GM19397 (cell line): ENCODE results near the gene SLAIN2.

Source experiments
- ATAC-seq: cut with Tn5 transposase; IDR thresholded peaks from one replicate; pipeline ENCODE4 v1.9.1; 2021; ENCODE audit warnings: mild to moderate bottlenecking, moderate library complexity; ENCODE audit not compliant: unreplicated experiment

Gene SLAIN2

DNA sequence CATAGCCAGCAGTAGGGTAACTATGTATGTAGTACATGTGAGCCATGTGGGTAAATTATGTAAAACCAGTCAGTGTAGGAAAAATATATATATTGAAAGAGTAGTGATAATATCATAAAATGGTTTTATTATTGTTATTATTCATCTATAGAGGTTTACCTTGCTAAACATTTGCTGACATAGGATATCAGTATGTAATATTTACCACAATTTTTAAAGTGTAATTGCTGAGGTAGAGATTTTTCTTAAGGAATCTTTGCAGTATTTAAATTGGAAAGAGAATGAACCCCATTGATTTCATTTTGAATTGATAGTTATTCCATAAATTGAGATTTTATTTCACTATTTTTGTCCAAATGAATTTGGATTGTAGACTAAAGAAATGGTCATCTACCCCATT is 27.1 kb downstream of the SLAIN2 start:
- no peak for ATAC-seq

DNA sequence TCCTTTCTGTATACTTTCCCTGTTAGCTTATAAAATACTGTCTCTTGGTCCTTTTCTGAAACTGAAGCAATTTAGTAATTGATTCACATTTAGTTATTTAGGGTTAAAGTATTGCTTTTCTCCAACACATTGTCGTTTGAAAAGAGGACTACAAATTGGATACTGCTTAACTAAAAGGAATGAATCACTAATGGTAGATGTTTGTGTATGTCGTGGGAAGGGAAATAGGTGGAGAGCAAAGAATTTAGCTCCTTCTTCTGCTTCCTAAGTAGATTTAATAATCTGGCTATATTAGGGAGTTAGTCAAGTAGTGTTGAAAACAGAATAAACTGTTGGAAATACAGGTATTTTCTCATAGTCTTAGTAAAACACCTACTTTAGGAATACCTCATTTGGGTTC is 27.9 kb downstream of the SLAIN2 start:
- no peak for ATAC-seq

DNA sequence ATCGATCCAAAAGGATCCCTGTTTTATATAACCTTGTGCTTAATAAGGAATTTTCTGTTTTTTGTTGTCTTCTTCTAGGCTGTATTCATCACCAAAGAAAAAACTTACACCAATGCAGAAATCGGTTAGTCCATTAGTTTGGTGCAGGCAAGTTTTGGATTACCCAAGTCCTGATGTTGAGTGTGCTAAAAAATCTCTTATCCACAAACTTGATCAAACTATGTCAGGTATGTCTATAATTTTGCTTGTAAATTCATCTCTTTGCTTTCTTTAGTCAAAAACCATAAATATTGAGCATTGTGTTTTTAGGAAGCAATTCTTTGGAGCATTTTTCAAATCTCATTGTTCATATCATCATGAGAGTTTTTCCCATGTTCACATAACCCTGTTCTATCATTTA is 28.4 kb downstream of the SLAIN2 start:
- ATAC-seq, result no peak

DNA sequence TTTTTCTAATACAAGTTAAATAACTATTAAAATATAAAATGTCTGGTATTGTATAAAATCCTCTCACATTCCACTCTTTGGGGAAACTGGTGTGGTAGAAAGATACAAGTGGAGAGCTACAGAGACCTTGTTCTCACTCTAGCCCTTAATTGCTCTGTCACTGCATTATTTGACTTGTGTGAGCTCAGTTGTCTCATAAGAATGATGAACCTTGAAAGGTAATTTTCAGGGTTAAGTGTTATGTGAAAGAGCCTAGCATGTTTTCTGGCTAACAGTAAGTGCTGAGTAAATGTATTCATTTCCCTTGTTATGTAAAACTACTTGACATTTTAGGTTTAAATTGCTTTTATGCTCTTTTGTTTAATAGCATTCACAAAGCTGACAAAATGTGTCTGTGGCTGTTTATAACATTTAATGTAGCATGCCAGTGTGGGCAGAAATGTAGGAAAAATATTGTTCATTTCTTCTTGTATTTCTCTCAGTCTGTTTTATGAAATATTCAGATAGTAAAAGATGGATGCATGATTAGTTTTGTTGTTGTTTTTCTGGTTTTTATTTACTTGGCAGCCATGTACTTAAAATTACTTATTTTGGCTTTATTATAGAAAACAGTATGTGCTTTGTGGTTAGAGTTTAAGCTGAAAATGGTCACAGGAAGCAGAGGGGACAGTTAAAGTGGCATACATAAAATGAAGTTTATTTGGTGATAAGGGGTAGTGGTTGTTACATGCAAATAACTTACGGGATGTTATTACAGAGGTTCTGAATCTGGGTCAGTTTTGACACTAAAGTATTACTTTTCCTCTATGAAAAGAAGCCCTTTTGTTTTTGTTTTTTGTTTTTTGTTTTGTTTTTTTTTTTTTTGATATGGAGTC is 29.2 kb downstream of the SLAIN2 start:
- ATAC-seq, result no peak

DNA sequence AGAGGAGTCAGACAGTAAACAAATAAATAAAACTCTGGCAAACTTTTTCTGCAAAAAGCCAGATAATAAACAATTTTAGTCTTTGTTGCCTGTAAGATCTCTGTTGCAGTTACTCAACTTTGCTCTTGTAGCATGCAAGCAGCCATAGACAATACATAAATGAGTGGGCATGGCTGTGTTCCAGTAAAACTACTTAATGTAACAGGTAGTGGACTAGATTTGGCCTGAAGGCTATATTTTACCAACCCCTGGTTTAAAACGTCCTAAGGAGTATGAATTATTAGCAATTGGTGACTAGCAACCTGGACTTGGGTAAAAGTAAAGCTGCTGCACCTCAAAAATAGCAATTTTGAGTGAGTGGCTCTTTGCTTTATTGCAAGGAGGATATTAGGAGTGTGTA is 30.9 kb downstream of the SLAIN2 start:
- ATAC-seq, result no peak

DNA sequence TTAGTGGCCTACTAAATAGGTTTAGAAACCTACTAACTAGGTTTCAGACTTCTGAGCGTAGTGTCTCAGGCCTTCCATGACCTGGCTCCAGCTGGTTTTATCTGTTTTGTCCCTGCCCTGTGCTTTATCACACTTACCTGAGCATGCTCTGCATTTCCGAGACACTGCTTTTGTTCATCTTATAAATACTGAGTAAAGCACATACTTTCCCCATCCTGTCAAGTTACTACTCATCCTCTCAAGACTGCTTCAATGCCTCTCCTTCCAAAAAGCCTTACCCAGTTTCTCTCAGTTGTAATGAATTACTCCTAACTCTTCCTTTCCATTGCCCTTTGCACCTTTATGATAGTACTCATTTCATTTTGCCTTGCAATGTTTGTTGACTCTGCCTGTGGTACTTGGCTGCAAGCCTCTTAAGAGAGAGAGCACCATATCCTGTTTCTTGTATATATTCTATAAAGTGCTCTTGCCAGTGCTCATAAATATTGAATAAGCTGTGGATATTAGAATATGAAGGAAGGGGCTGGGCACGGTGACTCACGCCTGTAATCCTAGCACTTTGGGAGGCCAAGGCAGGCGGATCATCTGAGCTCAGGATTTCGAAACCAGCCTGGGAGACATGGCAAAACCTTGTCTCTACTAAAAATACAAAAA is 34.4 kb downstream of the SLAIN2 start:
- no peak for ATAC-seq

DNA sequence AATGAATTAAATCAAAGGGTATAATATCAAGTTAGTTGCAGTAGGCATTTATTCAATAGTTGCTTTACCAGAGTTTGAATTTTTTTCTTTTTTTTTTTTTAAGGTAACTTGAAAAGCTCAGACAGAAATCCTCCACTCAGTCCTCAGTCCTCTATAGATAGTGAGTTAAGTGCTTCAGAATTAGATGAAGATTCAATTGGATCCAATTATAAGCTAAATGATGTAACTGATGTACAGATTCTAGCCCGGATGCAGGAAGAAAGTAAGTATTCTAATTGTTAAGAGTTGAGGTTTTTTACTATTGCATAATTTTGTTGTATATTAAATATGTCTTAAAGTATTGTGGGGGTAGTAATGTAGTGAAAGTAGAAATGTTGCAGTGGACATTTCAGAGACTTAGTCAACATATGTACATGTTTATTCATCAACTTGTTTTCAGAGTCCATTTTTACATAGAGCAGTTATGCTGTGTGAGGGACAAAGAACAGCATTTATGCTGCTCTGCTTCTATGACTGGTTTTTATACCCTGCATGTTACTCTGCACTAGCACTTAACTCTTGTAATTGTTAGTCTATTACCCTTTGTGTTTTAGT is 38.4 kb downstream of the SLAIN2 start:
- ATAC-seq, result no peak

DNA sequence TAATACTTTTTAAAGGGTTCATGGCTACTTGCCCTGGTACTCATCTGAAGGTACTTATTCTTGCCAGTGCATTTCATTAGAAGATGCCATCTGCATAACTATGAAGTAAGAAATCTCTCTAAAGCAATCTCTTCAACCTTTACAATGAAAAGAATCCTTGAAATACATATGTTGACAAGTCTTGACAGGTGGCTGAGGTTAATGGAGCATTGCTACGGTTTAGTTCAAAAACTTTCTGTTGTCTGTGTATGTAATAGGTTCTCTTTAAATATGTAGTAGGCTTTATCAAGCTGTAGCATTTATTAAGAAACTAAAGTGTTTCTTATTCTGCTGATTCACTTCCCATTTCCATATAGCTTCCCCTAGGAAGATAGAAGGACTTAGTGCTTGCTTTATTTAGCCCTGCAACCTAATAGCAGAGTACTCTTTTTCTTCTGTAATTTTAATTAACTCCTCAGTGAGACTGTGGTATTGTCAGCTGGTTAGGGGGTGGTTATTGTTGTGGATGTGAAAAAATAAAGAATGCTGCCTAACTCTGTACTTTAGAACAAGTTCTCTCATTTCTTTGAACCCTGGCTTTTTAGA is 39.3 kb downstream of the SLAIN2 start:
- no peak for ATAC-seq

DNA sequence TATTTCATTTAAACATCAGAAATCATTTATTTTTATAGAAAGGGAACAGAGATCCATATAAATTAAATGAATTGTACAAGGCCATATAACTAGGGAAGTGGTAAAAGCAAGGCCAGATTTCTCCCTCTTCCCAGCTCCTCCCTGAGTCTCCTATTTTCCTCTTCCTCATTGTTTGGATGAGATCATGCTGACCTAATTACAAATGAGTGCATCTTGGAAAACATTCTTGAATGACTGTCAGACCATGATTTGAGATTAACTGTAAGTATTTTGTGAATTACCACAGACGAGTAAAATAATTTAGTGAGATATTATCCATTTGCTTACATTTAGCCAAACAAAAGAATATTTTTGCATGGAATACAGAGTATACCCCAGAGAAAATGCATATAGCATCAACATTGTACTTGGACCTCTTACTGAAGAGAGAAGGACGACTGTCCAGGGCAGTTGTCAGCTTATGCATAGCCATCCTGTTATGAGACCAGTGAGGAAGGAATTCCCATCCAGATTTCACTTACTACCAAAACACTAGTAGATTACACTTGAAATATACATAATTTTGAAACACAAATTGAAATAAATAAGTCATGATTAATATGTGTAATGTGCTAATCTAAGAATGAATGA is 47.3 kb downstream of the SLAIN2 start:
- ATAC-seq, result no peak

DNA sequence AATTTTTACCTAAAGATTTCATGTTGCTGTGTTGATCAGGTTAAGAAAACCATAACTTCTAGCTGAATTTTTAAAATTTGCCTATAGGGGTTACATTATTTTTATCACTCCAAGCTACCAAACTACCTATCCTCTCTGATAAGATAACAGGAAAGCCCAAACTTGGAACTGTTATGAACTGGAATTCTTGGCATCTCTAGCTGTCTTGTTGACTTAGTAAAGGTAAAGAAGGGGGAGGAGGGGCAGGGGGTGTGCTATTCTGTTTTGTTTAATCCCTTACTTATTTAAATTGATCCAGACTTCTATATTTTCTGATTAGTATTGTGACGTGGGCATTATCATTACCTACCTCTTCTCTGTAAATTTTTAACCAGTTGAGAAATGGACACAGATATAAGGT is 54.7 kb downstream of the SLAIN2 start:
- ATAC-seq, result no peak

DNA sequence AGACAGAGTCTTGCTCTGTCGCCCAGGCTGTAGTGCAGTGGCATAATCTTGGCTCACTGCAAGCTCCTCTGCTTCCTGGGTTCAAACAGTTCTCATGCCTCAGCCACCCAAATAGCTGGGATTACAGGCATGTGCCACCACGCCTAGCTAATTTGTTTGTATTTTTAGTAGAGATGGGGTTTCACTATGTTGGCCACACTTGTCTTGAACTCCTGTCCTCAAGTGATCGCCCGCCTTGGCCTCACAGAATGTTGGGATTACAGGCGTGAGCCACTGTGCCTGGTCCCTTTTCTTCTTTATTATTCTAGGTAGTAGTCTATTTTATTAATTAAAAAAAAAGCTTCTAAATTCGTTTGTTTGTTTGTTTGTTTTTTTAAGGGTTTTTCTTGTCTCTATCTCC is 59.1 kb downstream of the SLAIN2 start:
- ATAC-seq, result no peak

DNA sequence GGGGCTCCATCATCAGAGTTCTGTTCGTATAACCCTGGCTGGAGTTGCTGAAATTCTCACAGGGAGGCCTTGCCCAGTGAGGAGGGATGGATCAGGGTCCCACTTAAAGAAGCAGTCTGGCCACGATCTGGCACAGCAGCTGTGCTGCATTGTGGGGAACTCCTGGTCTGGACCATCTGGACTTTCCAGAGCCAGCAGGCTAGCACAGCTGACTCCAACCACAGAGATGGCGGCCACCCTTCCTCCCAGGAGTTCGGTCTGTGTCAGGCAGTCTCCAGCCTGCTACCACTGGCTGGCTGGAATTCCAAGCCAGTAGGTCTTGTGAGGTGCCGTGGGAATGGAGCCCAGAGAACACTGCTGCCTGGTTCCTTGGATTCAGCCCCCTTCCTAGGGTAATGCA is 62.0 kb downstream of the SLAIN2 start:
- ATAC-seq, result no peak

DNA sequence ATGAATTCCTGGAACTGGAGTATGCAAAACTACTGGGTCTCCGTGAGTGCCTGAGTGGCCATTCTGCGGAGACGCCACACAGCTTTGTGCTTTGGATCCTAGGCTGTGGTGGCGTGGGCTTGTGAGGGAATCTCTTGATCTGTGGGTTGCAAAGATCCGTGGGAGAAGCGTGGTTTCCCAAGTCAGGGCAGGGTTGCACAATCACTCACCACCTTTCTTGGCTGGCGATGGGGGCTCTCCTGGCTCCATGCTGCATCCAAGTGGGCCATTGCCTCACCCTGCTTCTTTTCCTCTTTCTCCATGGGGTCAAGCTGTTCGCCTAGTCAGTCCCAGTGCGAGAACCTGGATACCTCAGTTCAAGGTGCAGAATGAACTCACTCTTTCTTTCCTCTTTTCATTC is 62.5 kb downstream of the SLAIN2 start:
- ATAC-seq, result no peak

DNA sequence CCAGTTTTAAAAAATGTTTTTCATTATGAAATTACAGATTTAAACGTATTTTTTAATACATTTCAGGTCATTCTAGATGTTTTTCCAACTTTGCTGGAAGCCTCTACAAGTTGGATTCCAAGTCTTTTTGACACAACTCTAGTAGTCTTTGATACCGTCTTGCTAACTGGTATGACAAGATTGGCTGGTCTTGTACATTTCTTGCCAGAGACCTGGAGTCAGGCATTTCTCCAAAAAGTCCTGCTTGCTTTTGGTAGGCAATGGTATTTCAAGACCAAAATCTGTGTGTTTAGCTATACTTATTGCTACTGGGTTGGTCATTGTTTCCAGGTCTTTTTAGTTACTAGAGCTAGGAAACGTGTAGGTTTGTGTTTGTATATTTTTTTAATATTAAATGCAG is 64.6 kb downstream of the SLAIN2 start:
- ATAC-seq, result no peak

DNA sequence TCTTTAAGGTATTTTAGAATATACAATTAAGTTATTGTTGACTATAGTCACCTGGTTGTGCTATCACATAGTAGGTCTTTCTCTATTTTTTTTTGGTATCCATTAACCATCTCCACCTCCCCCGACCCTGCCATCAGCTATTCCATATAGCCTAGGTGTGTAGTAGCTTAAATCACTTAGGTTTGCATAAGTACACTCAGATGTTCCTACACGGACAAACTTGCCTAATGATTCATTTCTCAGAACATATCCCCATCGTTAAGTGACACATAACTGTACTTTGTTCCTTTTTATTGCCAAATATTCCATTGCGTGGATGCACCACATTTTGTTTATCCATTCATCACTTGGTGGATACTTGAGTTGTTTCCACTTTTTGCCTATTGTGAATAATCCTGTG is 67.9 kb downstream of the SLAIN2 start:
- ATAC-seq, result no peak

DNA sequence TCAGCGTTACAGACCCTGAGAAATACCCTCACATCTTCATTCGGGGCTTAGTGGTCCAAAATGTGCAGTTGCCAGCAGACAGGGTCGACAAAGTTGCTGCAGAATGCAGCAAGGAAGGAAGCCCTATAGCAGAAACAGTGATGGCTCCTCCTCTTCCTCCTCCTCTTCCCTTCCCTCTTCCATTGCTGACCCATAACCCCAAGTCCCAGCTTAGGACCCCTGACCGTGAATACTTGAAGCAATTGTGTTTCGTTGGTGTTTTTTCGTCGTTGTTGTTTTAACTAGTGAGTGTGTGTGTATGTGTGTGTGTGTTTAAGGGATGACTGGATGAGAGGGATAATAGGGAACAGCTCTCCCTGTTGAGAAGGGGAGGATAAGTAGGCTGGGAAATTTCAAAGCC is 69.5 kb downstream of the SLAIN2 start:
- no peak for ATAC-seq

DNA sequence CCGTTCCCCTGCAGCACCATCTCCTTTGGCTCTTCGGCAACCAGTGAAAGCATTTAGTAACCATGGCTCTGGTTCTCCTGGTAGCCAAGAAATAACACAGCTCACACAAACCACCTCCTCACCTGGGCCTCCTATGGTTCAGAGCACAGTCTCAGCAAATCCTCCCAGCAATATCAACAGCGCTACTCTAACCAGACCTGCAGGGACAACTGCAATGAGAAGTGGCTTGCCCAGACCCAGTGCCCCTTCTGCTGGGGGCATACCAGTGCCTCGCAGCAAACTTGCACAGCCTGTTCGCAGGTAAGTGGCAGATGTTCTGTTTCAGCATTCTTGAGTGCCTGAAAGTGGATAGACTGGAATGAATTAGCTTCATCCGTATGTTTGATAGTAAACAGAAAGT is 78.8 kb downstream of the SLAIN2 start:
- ATAC-seq, result no peak

DNA sequence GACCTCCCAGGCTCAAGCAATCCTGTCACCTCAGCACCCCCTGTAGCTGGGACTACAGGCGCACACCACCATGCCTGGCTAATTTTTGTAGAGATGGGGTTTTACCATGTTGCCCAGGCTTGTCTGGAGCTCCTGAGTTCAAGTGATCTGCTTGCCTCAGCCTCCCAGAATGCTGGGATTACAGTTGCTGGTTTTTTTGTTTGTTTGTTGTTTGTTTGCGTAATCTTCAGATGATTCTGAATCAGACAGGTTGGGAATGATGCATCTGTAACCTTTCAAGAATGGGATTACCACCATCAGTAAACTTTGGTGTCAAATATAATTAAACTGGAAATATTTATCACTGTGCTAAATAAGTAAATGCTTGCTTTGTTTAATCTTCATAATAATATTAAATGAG is 79.8 kb downstream of the SLAIN2 start:
- ATAC-seq, result no peak

DNA sequence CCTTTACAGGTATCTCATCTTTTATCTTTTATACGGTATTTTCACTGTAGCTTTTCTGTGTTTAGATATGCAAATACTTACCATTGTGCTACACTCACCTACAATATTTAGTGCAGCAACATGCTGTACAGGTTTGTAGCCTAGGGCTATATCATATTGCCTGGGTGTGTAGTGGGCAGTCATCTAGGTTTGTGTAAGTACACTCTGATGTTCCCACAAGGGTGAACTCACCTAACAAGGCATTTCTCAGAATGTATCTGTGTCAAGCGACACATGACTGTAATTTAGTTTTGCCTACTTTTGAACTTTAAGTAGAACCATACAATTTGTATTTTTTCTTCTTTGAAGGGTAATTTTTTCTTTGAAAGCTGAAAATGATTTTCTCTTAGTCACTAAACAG is 87.6 kb downstream of the SLAIN2 start:
- ATAC-seq, result no peak

DNA sequence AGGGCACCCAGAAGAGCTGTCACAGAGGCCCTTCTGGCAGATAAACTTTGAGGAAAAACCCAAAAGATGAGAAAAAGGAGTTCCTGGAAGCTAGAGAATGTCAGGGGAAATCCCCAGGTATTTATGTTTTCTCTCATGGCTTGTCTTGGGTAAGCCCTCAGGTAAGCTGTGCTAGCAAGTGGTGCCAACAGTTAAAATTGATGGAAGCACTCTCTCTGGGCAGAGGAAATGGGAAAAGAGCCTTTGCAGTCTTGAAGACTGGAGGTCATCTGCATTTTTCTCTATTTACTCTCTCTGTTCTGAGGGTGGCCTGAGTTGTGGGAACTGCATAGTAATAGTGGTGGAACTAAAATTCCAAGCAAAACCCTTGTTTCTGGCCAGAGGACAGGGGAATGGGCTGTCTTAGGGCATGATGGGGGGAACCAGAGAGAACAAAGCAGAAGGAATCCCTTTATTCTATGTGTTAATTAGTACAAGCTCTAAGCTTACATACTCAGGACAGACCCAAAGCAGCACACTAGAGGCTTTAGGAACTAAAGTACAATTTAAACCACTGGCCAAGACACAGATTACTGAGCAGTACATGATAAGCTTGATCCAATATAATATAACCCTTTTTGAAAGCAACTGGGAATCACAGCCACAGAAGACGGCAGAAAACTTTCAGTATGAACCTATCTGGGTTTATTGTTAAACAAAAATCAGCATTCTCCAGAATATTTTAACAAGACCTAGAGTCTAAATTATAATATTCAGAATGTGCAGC is 88.6 kb downstream of the SLAIN2 start:
- no peak for ATAC-seq

DNA sequence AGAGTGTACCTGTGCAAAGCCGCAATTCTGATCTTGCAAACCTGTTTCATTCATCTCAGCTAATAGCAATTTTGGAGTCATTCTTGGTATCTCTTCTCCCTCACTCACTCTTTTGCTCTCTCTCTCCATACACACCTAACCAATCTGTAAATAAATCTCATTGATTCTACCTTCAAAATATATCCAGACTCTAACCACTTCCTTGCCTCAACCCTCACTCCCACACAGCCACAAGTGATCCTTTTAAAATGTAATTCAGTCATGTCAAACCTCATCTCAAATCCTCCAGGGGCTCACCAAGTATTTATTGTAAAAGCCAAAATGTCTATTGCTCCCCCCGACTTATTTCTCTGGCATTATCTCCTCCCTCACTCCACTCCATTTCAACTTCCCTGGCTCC is 90.1 kb downstream of the SLAIN2 start:
- no peak for ATAC-seq
